Activated CD4-positive, alpha-beta T cell treated with anti-CD3 and anti-CD28 coated beads for 4 hours (primary cell): ENCODE measurements around the gene GLI3.

Source experiments
- DNase-seq, 2 donors: peaks; one replicate each; pipeline ENCODE4 v3.0.0-alpha.2; 2020

Gene GLI3

DNA sequence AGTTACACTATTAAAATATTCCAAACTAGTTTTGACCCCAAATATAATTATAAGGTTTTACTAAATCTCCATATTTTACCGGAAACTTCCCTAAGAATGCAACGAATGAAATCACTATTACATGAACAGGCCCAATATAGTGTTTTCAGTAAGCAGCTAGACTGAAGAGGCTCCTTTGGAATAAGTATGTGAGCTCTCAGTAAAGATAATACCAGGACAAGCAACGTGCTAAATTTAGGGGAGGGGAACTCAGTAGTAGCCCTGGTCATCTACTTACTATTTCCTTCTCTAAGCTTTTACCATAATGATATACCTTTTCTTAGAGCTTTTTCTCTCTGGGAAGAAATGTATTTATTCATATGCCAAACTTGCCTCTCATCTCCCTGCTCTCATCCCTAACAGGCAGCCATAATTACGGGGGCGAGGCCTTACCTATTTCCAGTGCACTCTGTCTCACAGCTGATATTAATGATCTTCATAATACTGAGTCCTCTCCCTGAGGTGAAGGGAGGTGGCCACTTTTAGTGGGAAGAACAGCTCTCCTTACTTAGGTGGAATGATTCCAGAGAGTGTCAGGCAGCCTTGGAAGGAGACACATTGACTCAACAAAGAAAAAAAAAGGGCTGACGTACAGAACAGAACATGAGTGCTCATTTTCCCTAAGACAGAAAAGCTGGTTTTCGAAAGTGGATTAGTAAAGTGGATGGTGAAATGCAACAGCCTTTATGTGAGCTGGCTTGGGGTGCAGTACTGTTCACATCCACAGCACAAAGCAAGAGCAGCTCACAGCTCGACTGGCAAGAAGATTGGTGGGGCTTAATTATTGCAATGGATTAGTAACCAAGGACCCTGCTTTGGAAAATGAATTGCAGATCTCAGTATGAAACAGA lies 165.4 kb downstream of the GLI3 start:
- no peak for DNase-seq

DNA sequence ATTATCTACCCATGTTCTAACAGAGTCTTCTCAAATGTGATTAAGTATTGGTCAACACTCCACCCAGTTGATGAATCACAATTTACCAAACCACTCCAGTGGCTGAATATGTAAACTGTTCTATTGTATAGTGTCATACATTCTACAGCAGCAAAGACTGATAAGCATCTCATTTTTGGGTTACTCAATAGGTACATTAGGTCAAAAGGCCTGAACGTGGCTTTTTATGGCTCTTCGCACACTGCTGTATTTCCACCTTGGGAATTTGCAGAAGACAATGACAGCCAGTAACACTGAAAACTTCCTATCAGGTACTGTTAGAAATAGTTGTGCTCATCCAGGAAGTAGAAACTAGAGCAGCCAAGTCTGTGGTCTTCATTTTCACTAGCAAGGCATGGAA lies 166.9 kb downstream of the GLI3 start:
- no peak for DNase-seq

DNA sequence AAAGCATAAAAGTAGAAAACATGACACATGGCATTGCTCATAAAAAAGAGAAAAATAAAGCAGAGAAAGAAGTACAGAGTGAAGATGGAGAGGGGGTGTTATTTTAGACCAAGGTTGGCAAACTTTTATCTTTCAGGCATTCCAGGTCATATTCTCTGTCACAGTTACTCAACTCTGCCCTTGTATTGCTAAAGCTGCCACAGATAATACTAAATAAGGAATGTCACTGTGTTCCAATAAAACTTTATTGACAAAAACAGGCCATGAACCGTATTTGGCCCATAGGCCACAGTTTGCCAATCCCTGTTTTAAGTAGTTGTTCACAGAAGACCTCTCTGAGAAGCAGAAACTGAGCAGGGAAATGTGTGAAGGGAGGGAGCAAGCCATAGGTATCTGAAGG lies 167.4 kb downstream of the GLI3 start:
- DNase-seq: no peak

DNA sequence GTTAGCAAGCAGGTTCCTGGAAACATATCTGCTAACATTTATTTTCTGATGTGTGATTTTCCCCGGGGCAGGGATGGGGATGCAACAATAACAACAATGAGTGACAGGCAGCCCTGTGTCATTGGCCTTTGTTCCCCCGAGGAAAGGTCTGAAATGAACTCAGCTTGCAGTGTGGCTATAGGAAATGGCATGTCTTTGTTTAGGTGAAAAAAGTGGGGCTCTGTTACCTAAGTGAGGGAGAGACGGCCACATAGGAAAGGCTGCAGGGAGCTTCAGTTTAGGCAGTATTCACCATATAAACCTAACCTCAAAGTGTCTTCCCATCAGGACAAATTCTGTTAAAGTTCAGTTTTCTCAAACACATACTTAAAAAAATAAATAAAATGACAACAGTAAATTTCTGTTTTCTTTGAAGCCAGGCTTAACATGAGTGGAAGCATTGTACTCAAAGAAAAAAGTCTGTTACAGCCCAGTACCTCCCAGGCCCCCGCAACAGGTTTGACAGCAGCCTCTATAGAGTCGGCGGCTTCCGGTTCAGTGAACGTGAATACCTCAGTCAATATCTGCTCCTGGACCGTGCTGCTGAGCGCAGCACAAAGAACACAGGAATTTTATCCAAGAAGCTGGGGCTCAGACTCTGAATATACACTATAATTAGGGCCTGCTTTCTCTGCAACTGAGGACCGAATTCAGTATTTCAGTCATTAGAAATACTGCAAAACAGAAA lies 168.3 kb downstream of the GLI3 start:
- no peak for DNase-seq

DNA sequence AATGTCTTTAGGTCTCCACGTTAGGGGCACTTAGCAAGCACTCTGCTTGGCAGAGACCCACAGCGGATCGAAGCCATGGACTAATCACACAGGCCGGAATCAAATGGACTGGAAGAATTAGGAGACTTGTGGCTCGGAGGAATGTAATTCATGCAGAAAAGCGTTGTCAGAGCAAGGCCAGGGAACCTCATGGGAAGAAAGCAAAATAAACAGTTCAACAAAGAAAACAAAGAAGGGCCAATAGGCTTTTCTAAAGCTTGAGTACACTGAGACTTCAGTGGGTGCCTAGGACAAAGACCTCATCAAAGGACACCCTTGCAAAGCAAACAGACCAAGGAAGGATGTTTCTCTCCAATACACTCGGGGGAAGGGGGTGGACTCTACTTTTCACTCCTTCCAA lies 171.1 kb downstream of the GLI3 start:
- no peak for DNase-seq

DNA sequence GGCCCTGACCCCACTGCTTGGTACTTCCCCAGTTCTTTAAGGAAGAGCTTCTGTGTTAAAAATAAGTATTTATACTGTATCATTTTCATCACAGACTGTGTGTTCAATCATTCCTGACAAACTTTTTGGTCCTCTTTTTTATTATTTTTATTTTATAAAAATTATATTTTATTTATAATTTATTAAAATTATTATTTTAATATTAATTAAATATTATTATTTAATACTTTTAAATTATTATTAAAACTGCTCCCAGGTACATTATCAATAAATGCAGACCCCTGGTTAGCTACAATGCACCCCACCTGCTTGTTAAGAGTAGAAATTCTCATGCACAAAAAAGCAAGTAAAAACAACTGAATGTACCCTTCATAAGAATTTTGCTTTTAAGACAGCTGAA lies 172.0 kb downstream of the GLI3 start:
- no peak for DNase-seq

DNA sequence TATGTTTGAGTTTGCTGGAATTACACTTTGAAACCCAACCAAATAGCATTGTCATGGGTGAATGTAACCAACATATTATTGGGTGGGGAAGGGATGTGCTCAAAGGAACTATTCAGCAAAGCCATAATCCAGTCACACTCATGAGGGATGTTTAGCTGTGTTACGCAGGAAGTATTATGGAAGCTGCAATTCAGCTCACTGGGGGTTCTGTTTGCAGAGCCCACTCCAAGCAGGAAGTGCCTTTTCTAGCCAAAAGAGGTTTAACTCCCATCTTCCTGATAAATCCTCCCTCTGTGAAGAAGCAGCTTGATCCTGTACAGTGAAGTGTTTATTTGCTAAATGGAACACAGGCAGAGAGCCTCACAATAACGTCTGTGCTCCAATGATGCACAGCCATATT lies 172.5 kb downstream of the GLI3 start:
- DNase-seq: no peak

DNA sequence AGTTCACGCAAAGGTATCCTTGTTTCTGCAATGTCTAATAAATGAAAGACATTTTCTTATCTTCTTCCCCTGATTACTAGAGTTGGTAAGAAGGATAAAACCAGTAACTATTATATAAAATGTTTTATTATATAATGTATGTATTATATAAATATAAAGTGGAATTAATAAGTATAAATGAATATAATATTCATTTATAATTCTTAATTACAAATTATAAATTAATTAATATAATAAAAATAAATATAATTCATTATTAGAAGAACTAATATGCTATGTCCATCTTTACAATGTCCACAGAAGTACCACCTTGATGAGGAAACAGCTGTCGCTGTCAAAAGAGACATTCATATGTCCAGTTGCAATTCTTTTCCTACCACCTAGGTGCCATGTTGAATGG lies 177.7 kb downstream of the GLI3 start:
- DNase-seq: no peak

DNA sequence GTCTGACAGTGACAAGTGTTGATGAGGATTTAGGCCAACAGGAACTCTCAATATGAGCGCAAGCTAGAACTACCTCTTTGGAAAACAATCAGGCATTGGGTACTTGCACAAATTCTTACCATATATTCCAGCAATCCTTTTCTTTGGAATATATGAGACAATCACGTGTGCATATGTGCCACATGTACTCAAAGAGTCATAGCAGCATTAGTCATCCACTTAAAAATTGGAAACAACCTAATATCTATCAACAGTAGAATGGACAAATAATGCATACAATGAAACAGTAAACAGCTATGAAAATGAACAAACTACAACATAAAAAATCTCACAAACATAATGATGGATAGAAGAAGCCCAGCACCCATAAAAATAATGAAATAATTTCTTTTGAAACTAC lies 179.7 kb downstream of the GLI3 start:
- DNase-seq: no peak

DNA sequence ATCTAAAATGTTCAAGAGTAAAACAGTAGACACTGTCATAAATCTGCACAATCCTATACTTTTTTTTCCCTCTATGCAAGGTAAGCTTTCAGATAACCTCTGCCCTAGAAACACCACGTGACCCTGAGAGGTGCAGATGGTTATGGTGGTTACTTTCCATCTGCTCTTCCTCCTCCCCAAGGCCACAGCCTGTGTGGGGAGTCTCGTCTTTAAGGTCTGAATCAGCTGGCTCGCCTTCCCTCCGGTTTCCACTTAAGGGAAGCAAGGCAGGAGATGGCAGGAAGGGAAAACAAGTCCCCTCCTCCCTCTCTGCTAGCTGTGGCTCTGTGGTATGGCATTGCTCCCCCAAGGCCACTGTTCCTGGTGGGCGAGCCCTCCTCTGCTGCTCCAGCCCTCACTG lies 181.8 kb downstream of the GLI3 start:
- no peak for DNase-seq

DNA sequence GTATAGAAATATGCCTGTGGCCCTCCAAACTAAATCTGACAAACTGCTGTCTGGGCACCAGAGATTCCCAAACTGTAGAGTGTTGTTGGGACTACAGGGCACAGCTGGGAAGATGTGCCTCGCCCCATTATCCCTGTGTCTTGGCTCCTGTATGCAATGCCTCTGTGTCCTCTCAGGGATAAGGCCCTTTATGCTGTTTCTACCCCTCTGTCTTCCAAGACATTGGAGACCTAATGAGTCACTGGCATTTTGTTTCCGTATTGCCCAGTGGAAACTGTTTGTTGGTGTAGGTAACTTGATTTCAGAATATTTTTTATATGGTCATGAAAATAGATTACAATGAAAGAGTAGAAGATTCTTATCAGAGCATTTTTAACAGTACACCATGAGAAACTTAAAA lies 183.2 kb downstream of the GLI3 start:
- no peak for DNase-seq

DNA sequence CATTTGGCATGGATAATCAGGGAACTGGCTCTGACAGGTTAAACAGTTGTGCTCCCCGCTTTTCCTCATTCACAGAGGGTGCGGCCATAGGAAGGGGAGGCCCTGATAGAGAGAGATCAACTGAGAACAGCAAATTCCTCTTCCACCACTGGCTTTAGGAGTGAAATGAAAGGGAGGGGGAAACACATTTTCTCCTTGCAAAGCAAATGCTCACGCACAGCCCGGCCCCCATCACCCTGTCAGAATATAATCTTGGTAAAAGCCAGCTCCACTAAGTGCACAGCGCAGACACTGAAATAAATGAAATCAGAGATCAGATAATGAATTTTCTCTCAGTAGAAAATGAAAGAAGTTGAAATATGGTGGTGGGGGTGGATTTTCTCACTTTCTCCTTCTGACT lies 187.2 kb downstream of the GLI3 start:
- DNase-seq: no peak

DNA sequence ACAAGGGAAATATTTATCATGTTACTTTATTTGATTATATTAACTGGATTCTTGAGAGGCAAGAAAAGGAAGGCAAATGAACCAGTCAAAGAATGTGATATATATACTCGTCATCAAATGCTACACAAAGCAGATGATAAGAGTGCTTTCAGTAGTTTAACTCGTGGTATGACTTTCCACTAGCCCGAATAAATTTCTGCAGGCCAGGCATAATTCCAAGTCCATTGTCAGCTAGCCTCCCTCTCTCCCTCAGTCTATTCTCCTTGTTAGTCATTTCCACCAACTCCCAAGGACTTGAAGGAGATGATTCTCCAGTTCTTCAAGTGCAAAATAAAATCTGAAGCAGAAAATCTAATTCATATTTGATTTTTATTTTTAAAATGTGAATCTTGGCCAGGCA lies 190.5 kb downstream of the GLI3 start:
- DNase-seq: no peak

DNA sequence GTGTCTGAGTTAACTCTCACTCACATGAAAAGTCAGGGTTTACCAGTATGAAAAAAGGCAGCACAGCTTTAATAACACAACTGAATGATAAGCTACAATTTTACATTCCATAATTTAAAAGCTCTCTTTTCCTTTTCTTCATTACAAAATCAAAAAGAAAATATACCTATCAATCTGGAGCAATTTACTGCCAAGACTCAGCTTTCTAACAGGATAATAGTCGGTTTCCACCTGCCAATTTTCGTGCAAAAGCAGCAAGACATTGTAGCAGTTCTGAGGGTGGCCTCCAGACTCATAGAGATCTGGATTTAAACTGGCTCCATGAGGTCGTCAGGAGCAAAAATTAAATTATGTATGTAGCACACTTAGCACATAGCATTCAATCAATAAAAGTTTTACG lies 191.0 kb downstream of the GLI3 start:
- no peak for DNase-seq

DNA sequence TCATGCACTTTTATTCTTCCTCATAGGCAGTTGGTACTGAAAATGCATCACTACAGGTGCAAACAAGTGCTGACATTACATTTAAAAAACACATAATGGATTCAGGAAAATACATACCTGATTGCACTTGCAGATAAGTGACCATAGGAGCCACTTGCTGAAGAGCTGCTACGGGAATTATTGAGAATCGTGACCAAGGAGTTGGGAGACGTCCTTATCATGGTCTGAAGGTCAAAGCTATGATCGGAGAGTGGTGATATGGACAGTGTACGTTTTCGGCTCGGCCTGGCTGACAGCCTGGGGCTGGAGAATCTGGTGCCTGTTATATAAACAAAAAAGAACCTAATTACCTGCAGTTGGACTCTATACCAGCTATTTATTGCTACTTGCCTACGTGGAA lies 197.1 kb downstream of the GLI3 start:
- no peak for DNase-seq

DNA sequence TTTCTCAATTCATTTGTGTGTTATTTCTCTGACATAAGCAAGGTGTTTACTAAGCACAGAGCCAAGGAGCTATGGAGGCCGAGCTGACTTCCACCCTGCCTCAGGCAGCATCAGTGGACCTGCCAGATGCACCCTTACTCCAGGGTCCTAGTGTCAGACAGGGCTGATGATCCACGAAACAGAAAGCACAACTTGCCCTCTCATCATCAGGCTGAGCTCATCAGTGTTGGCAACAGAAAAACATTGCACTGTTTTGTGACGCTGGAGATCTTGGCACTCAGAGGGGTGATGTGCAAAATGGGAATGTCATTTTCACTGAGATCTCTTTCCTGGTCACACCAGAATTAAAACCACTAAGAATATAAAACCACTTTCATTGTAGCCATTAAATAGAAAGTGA lies 201.8 kb downstream of the GLI3 start:
- no peak for DNase-seq

DNA sequence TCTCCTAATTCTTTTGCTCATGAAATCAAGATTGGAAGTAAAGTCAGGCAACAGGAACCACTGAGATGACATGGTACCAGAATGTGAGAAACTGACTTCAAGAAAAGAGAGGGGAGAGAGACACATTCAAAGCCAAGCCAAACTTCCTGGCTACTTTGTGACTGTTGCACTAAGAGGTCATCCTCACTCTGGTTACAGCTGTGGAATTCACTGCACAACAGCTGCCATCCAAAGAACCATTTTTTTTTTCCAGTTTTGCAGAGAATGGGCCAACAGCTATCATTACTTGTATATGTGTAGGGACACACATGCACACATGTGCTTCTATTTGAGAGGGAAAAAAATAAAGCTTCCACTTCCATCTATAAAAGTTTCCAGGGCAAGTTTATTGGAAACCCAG lies 203.5 kb downstream of the GLI3 start:
- no peak for DNase-seq

DNA sequence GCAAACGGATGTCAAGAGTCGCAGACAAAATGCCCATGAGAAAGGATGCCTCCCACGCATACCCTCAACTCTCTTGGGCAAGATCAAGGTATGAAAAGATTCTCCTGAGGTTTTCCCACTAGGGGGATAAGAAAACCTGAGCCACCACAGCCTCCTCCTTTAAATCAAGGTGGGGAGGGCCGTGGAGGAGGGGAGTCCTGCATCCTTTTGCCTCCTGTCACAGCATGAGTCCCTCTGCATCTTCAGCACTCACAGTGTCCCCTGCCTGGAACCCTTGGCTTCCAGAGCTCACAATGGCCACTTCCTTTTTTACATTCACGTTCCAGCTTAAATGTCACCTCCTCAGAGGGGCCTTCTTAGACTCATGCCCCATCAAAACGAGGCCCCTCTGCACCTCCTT lies 207.6 kb downstream of the GLI3 start:
- no peak for DNase-seq

DNA sequence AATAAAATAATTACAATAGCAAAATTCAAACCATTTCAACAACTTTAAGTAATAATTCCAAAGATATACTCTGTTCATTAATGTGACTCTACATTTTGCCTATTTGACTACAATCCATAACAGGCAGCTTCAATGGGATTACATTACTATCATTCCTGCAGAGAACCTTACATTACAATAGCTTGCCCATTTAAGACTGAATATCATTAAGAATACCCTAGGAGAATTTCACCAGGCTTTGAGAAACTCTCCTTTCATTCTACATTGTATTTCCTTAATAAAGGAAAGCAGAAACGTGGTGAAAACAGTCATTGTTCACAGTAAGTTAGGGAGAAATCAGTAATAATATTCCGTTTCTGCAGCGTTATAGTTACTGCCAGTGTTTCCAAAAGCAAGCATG lies 209.5 kb downstream of the GLI3 start:
- DNase-seq: no peak

DNA sequence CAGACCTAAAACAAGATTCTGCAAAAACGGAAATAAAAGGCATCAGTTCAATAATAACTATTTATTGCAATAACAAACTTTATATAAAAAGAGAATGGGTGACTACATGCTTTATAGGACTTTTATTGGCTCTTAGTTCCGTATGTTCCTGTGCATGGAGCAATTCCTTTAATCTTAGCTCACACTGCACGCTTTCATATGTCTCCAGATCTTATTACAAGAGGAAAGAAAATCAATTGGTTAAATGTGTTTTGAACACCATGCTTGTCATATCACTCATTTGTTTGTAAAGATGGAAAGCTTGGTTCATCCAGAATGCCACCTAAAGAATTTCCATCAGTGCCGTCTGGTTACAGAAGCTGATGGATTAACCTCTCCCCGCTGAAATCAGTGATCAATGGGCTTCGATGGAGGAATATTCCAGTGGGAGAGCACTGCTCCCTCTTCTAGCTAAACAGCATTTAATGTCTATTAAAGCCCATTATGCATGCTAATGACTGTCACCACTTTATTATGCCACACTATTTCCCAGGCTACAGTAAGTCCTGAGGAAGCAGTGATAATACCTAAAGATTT lies 210.3 kb downstream of the GLI3 start:
- no peak for DNase-seq

DNA sequence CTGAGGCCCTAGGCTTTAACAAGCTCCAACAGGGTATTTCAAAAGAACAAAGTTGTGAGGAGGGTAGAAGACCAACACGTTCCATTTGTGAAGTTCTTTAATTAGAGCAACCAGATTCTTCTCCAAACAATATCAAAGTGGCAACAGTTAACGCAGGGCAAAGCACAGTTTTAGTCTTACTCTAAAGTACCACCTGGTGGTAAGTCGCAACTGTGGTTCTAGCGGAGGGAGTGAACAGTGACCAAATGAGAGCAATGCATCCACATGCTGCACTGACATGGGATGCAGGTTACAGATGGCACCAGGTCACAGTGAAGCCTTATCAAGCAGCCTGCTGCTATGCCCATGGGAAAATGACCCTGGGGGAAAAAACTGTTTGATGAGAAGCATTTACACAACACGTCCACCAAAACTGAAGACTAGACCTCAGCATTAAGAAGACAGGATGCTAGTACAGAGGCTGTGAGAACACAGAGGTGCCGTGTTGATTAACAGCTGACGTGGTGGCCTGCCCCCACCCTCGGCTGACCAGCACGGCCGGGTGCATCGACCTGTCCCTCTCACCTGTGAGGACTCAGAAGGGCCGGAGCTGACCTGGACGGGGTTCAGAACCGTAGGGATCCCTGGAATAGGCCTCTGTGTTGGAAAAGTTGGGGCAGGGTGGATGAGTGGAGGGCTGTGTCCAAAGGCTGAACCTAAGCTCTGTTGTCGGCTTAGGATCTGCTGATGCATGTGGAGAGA lies 211.2 kb downstream of the GLI3 start:
- no peak for DNase-seq

DNA sequence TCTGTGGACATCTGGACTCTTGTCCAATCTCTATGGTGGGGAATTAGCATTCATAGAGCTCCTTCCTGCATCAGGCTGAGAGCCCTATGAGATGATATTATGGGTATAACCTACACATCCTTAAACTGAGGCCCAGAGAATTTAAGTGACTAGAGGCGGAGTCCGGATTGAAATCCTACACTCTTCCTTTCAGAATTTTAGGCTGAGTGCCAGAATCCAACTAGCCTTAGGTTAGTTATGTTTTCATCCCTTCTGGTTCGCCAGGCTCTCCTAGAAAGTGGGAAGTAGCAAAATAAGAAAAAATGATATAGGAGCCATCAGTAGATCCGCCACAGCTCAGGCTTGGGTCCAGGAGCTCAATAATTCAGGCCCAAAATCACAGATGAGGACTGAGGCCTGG lies 212.5 kb downstream of the GLI3 start:
- no peak for DNase-seq

DNA sequence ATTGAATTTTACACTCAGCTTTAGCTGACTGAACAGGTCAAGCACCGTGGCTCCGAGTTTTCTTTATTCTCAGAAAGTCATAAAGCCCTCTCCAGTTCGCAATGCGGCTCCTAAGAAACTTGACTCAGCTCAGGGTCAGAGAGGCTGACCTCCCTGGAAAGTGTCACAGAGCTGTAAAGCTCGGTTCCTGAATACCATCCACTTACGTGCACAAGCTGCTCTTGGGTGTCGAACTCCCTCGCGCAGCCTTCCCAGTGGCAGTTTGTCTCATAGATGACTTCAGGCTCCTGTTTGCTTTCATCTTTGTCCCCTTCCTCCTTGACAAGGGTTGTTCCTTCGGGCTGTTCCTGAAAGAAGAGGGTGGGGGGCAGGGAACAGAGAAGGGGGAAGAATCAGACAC lies 213.7 kb downstream of the GLI3 start:
- no peak for DNase-seq

DNA sequence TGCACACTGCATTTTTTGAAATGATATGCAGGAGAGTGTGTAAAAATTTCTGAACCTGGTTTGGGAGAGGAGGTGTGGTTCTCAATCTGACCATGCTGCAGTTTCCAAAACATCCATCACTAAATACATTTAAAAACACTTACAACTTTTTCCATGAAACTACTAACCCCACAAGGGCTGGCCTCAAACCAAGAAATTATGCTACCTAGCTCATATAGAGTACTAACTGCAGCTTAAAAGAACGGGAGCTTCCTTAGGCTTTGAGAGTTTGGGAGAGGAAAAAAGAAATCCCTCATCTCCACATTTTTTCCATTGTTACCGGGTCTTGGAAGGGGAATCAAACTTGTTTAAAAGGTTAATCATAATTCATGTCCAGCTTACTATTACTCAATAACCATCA lies 214.2 kb downstream of the GLI3 start:
- no peak for DNase-seq
